Stimulated activated CD8-positive, alpha-beta memory T cell treated with anti-CD3 and anti-CD28 coated beads, Interleukin-7, amount 100 ng/mL, for 4 hours (primary cell): Measurements from ENCODE around the gene ARHGAP20.
A peak's percentile ranks its signal among the peaks of the same experiment; 100 is the strongest.

Experiments
- DNase-seq, 2 donors: peaks; one replicate each; pipeline ENCODE4 v3.0.0-alpha.2; 2020; ENCODE audit warnings: low read depth in 2 of 2

Gene ARHGAP20

DNA sequence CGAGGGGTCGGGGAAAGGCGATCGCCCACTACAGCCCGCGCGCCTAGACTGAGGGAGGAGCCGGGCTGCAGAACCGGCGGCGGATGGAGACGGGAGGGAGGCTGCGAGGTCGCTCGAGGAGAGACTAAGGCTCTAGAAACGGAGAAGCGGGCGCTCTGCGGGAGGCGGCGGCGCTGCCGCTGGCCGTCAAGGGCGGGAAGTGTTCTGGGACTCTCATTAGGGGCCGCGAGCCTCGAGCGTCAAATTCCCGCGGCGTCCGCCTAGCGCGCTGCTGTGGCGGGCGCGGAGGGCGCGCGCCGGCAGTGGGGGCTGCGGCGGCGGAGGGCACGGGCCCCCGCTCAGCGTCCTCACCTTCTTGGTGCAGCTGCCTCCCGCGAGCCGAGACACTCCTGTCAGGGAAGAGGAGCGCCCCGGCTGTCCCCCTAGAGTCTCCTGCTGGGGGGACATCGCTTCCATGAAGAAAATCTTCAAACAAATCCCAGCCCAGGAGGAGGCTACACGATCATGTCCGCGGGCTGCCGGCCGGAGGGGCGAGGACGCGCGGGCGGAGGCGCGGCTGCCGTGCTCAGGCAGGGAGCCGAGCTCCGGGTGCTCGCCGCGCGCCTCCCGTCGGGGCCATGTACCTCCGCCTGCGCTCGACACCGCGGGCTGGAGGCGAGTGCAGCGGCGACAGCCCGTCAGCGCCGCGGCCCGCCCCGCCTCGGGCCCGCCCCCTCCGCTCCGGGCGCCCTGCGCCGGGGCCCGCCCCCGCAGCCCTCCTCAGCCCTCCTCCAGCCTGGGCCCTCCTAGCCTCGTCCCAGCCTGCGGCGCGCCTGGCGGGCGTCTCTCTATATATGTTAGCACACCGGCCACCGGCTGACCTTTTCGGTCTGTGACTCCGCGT, at the start of gene ARHGAP20:
TSS of gene ARHGAP20 (minus strand) at position 662 of the 883 bp plus-strand sequence. CDS start at position 456, 206 bp downstream.
- peak in 1 of 2 donors; percentile 46 for DNase-seq

- no peak for DNase-seq
Measured at GRCh38 chr11:110761991-110762390, 49.8 kb upstream of the ARHGAP20 start.

DNA sequence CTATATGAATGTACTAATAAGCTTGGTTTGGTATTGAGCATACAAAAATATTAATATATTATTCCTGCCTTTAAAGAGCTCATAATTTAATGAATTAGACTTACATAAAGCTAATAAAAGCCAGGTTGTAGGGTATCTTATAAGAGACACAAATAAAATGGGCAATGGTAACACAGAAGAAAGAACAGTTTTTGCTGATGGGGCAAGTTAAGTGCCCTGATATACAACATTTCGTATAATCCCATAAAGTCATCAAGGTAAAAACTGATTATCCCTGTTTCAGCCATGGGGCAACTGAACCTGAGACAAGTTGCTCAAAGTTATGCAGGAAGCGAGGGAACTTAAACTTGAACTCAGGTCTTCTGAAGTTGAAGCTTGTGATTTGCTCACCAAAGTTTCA, 48.9 kb upstream of the ARHGAP20 start:
- no peak for DNase-seq

- DNase-seq = no peak
Measured at GRCh38 chr11:110759972-110760381, 47.7 kb upstream of the ARHGAP20 start.

GRCh38 chr11:110757962-110758755, 45.9 kb upstream of the ARHGAP20 start:
- no peak for DNase-seq

DNA sequence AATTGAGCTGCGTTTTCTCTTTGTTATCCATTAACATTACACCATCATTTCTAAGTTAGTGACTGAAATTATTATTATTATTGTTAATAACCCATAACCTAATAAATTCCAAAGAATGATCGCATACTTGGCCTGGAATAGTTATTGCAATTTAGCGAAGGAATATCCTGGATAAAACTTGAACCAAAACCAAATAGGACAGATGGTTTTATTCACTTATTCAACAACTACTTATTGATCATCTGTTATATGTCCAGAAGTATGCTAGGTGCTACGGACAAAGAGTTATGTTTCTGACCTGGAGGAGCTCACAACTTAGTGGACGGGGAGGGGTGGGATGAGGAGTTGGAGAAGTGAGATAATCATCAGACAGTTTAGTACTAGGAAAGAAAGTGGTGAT, 44.8 kb upstream of the ARHGAP20 start:
- no peak for DNase-seq

DNA sequence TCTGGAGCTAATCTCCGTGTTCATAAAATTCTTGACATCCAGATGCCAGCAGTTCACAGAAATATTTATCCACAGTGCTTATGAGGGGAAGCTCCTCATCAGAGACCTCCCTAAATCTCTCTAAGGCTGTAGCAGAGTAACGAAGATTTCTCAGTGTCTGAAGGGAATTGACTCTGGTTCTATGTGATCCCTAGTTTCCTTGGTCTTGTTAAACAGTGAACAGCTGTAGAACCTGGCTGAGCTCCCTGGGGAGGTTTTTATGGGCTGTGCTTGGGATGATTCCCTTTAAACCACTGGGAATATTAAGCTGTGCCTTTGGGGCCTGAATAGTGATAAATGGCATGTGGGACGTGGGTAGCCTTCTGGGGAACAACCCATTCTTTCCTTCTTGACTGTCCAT, 43.7 kb upstream of the ARHGAP20 start:
- no peak for DNase-seq

DNA sequence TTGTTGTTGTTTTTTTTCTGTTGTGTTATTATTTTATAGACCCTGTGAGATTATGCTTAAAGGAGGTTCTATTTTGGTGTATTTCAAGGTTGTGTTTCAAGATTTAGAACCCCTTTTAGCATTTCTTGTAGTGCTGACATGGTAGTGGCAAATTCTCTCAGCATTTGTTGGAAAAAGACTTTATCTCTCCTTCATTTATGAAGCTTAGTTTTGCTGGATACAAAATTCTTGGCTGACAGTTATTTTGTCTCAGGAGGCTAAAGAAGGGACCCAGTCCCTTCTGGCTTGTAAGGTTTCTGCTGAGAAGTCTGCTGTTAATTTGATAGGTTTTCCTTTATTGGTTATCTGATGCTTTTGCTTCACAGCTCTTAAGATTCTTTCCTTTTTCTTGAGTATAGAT, 40.7 kb upstream of the ARHGAP20 start:
- no peak for DNase-seq

- DNase-seq = no peak
Measured at GRCh38 chr11:110750100-110750499, 37.9 kb upstream of the ARHGAP20 start.

DNA sequence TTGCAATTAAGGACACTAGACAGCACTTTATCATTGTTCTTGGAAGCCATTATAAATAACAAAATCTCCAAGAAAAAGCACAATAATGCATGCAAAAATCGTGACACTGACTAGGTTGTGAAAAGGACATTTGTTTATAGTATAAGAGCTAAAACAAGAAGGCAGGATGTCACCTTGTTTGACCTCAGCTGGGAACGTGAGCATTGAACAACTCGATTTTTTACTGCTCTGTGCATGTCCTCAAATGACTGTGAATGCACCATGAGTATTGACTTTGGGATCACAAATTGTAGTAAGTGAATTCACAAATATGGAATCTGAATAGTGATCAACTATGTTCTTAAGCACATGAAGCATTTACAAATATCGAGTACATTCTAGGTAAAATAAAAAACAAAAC, 35.3 kb upstream of the ARHGAP20 start:
- no peak for DNase-seq

- no peak for DNase-seq
Measured at GRCh38 chr11:110738641-110739040, 26.4 kb upstream of the ARHGAP20 start.

- no peak for DNase-seq
Measured at GRCh38 chr11:110737593-110737992, 25.4 kb upstream of the ARHGAP20 start.

DNA sequence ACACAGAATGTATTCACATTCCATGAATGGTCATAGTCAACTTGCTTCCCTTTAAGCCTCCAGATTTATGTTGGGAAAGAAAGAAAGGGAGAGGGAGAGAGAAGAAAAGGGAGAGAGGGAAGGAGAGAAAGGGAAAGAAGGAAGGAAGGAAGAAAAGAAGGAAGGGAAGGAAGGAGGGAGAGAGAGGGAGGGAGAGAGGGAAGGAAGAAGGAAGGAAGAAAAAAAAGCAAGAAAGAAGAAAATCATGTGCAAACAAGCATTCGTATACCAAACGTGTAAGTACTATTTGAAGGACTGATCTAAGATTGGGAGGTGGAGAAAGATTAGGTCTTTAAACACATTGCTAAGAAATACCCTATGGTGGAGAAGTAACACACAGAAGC, 23.9 kb upstream of the ARHGAP20 start:
- no peak for DNase-seq

GRCh38 chr11:110735455-110736170, 23.4 kb upstream of the ARHGAP20 start:
- no peak for DNase-seq

GRCh38 chr11:110734790-110735189, 22.6 kb upstream of the ARHGAP20 start:
- DNase-seq = no peak

DNA sequence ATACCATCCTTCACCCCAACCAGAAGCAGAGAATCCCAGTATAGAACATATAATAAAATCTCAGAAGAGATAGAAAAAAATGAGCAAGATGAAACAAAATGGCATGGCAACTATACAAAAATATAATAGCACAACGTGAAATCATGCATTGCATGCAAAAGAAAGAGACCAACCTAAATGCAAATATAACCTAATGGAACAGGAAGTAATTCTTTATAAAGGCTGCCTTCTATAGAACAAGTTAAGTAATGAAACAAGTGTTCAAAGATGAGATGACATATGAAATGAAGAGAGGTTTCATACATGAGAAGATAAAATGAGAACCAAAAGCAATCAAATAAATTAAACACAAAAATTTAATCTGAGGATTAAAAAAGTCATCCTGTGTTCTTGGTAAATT, 18.5 kb upstream of the ARHGAP20 start:
- DNase-seq = no peak

- DNase-seq = no peak
Measured at GRCh38 chr11:110728883-110729282, 16.6 kb upstream of the ARHGAP20 start.

GRCh38 chr11:110728476-110728875, 16.2 kb upstream of the ARHGAP20 start:
- DNase-seq = no peak

GRCh38 chr11:110724358-110724757, 12.1 kb upstream of the ARHGAP20 start:
- DNase-seq = no peak

DNA sequence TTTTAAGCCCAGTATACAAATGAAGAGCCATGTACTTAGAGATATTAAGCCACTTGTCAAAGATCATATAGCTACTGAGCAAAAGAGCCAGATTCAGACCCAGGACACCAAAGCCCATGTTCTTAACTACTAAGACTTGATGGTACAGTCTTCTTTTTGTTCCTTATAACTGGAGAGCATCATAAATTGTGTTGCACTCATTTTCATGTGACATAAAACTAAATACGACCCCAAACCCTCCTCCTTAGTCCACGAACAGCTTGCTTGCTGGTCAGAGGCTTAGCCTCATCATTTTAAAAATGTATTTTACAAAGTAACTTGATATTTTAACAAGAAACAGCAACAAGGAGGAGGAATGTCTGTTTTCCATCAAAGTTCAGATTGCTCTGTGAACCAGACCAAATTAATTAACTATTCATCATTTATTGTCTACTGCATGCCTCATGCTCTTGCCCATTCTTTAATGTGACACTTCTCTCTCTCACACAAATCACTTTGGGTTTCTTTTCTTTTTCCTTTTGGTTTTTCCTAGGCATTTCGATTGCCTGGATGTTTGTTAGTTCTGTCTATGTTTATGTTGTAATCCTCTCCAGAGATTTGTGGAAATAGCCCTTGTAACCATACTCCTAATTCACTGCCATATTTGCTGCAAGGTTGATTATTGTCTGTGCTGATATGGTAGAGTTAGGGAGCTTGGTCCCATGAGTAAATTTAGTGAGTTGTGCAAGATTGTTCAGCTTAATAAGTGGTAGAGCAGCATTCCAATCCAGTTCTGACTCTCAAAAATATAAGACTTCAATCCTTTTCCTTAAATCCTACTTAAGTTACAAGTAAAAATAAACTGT, 8.4 kb upstream of the ARHGAP20 start:
- no peak for DNase-seq

- DNase-seq = no peak
Measured at GRCh38 chr11:110716361-110716760, 4.1 kb upstream of the ARHGAP20 start.
